Uterus (tissue), 4 donors: Measurements from ENCODE around the gene TNS1. TPM values are rescaled to one million over a fixed set of nuclear protein-coding genes. Genes with fewer than 3 reads are reported as not detected.
A peak's percentile ranks its signal among the peaks of the same experiment; 100 is the strongest.
"Not testable (repeated sequence)": the region's sequence is repeated elsewhere in the genome, so short reads cannot be mapped to it uniquely, and the experiment has no call there.

Experiments
- DNase-seq, 2 donors: peaks; one replicate each; pipeline ENCODE4 v3.0.0-alpha.2; 2019 to 2020
- H3K27ac ChIP-seq, 2 donors: fragments of 200-600 bp; sonication (generic); 1 replicate in 1 of 2; 2 replicates in 1 of 2; pipeline ENCODE4 v1.5.1; 2016 to 2018
- H3K27me3 ChIP-seq, 2 donors: fragments of 200-600 bp; sonication (generic); one replicate each; pipeline ENCODE4 v1.5.1; 2018 to 2019; ENCODE audit warnings: control low read depth in 1 of 2
- H3K36me3 ChIP-seq, 2 donors: fragments of 200-600 bp; sonication (generic); one replicate each; pipeline ENCODE4 v1.5.1; 2019; ENCODE audit warnings: control low read depth in 1 of 2
- H3K4me1 ChIP-seq, 2 donors: fragments of 200-600 bp; sonication (generic); one replicate each; pipeline ENCODE4 v1.5.1; 2018 to 2019; ENCODE audit warnings: control low read depth in 1 of 2
- H3K4me3 ChIP-seq, 2 donors: fragments of 200-600 bp; sonication (generic); 1 replicate in 1 of 2; 2 replicates in 1 of 2; pipeline ENCODE4 v1.5.1; 2018 to 2019; ENCODE audit warnings: mild to moderate bottlenecking in 1 of 2
- H3K9me3 ChIP-seq, 2 donors: fragments of 200-600 bp; sonication (generic); one replicate each; pipeline ENCODE4 v1.5.1; 2019; ENCODE audit warnings: control low read depth in 1 of 2
- POLR2A ChIP-seq, 2 donors: fragments of 450-650 bp; IDR thresholded peaks; one replicate each; pipeline ENCODE4 v1.6.1; 2016; ENCODE audit warnings: antibody characterized with exemption in 2 of 2, mild to moderate bottlenecking in 1 of 2, moderate library complexity in 1 of 2
- intact Hi-C: fragments of 100-400 bp; cut with DNase I; formaldehyde crosslinking; loops from one replicate; pipeline ENCODE4 v1.15.1; 2023; ENCODE audit warnings: low total_unique reads
- total RNA-seq, 4 donors: library from RNA; depleted of rRNA in 3 of 4; stranded (reverse); fragments of >200 nt in 3 of 4; gene quantifications; one replicate each; pipeline versions ENCODE4 v1.1.0 to v1.2.4, GENCODE V29; 2014 to 2023
- TF ChIP-seq, protein P1 (sequence below), 4 experiments: fragments of 200-600 bp in 2 of 4; fragments of 450-650 bp in 2 of 4; sonication (generic) in 2 of 4; IDR thresholded peaks; one replicate each; pipeline ENCODE4 v1.5.1; 2016 to 2019; ENCODE audit warnings: antibody characterized with exemption in 4 of 4, mild to moderate bottlenecking in 2 of 4, moderate library complexity in 1 of 4
- donor health status: DM: yes; HTN: yes; CAD: no.

The TNS1 gene
- total RNA-seq, 4 donors from 2014 or later, result 144 to 1,338 (median 313) TPM

DNA sequence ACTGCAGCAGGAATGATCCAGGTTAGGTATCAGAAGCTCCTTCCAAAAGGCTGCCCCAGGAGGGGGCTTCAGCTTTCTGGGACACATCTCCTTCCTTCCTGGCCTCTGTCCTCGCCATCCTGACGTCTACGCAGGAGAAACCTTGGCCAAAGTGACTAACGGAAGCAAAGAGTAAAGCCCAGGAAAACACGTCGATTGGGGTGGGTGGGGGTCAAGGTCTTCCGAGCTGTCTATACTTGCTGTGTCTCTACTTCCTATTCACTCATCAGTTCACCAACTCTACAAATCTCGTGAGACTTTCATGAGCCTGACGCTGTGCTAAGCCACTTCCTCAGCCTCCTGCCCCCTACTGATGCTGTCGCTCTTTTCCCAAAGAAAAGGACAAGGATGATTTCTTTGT lies 212.6 kb downstream of the TNS1 start:
- Histone ChIP-seq H3K27ac (peak overlapping the region; percentile 1 to 14), H3K36me3 (no peaks in the 10 kb centered on the region), H3K4me1 (no peaks in the 10 kb centered on the region), H3K4me3 (no peak overlapping the region), H3K27me3 (no peaks in the 10 kb centered on the region), H3K9me3 (no peaks in the 10 kb centered on the region)
- TF ChIP-seq, protein P1, sequence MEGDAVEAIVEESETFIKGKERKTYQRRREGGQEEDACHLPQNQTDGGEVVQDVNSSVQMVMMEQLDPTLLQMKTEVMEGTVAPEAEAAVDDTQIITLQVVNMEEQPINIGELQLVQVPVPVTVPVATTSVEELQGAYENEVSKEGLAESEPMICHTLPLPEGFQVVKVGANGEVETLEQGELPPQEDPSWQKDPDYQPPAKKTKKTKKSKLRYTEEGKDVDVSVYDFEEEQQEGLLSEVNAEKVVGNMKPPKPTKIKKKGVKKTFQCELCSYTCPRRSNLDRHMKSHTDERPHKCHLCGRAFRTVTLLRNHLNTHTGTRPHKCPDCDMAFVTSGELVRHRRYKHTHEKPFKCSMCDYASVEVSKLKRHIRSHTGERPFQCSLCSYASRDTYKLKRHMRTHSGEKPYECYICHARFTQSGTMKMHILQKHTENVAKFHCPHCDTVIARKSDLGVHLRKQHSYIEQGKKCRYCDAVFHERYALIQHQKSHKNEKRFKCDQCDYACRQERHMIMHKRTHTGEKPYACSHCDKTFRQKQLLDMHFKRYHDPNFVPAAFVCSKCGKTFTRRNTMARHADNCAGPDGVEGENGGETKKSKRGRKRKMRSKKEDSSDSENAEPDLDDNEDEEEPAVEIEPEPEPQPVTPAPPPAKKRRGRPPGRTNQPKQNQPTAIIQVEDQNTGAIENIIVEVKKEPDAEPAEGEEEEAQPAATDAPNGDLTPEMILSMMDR (IDR thresholded peaks at IDR 0.05), result no peak
- TF ChIP-seq POLR2A (IDR thresholded peaks at IDR 0.05), result no peak
- intact Hi-C loops, result no loop called here
- DNase-seq, result peak in 1 of 2 donors; percentile 14

DNA sequence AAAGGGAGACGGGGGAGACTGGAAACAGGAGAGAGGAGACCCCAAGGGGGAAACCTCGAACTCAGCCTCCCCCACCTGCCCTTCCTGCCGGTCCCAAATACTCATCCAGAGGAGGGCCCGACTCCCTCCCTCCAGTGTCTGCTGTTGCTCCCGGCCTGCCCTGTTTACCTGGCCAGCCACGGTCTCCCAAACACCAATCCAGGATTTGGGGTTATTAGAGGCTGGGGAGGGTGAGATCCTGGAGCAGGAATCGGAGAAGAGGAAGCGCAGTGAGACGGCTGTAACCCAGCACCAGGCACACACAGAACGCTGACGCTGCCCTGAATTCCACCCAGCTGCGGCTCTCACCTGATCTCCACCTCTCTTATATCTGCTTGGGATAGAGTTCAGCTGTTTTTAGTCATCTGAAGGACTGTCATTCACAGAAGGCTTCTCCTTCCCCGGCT lies 213.0 kb downstream of the TNS1 start:
- no peak for DNase-seq
- H3K27ac ChIP-seq, result peak overlapping the region; percentile 1 to 16
- no peaks in the 10 kb centered on the region for H3K36me3 ChIP-seq
- intact Hi-C loops, result loop anchor here (5.0 kb wide), 2 partner anchors 98 to 203 kb away; no protein-coding TSS in a partner anchor
- H3K4me3 ChIP-seq, result no peak overlapping the region
- TF ChIP-seq, protein P1 (IDR thresholded peaks at IDR 0.05), result no peak
- TF ChIP-seq POLR2A (IDR thresholded peaks at IDR 0.05), result no peak
- no peaks in the 10 kb centered on the region for H3K4me1 ChIP-seq
- H3K27me3 ChIP-seq, result no peaks in the 10 kb centered on the region
- H3K9me3 ChIP-seq, result no peaks in the 10 kb centered on the region

DNA sequence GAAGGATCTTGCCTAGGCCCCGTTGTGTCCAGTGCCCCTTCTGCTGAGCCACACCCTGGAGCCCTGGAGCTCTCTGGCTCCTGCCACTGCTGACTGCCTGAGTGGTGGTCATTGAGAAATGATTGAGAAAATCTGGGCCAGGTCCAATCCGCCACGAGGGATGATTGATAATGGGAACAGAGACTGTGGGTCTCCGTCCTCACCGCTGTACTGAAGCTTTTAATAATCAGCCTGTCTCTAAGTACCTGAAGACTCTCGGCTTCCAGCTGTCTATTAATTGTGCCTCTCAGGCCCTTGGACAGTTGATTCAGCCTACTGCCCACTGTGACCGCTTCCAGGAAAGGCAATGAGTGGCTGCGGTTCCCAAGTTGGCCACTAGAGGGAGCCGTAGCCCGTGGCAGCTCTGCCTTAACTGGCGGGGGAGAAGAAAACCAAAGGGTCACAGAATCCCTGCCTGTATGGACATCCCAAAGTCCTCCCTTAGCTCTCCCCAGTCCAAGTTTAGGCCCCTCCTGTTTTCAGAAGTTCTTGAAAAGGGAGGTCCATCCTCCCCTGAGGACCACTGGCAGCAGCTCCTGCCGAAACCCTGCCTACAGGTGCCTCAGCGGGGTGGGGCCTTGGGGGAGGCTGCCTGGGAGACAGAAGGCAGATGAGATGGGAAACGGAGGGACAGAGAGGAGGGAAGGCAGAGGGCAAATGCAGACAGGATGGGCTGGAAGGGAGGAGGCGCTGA lies 213.6 kb downstream of the TNS1 start:
- intact Hi-C loops, result loop anchor here (5.0 kb wide), 2 partner anchors 98 to 203 kb away; no protein-coding TSS in a partner anchor
- Histone ChIP-seq H3K4me3 (no peak overlapping the region), H3K4me1 (no peaks in the 10 kb centered on the region), H3K27me3 (no peaks in the 10 kb centered on the region), H3K36me3 (no peaks in the 10 kb centered on the region), H3K27ac (peak overlapping the region; percentile 1 to 16), H3K9me3 (no peaks in the 10 kb centered on the region)
- TF ChIP-seq, protein P1 (IDR thresholded peaks at IDR 0.05), result peak; percentile 98 to 99 (median 98)
- TF ChIP-seq POLR2A (IDR thresholded peaks at IDR 0.05), result no peak
- DNase-seq, result peak; percentile 84 to 89

DNA sequence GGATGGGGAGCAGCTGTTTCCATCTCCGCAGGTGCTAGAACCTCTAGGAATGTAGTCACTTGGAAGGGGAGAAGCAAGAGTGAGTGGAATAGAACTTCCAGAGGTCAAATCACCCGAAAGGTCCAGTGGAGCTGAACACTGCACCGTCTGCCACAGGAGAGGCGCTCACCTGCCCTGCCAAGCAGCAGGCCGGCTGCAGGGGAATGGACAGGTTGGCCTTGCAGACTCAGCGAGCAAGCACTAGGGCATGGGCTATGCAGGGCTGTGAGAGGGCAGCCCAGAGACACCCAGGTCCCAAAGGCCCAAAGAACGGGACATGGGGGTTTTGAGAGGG lies 214.2 kb downstream of the TNS1 start:
- no peak overlapping the region for H3K27ac ChIP-seq
- H3K36me3 ChIP-seq, result no peaks in the 10 kb centered on the region
- H3K27me3 ChIP-seq, result no peaks in the 10 kb centered on the region
- intact Hi-C loops, result loop anchor here (5.0 kb wide), 2 partner anchors 99 to 204 kb away; no protein-coding TSS in a partner anchor
- peaks cover 0 to 2% of the 10 kb centered on the region in 2 donors for H3K9me3 ChIP-seq
- TF ChIP-seq POLR2A (IDR thresholded peaks at IDR 0.05), result no peak
- TF ChIP-seq, protein P1 (IDR thresholded peaks at IDR 0.05), result no peak
- H3K4me1 ChIP-seq, result no peaks in the 10 kb centered on the region
- DNase-seq, result no peak
- no peak overlapping the region for H3K4me3 ChIP-seq

DNA sequence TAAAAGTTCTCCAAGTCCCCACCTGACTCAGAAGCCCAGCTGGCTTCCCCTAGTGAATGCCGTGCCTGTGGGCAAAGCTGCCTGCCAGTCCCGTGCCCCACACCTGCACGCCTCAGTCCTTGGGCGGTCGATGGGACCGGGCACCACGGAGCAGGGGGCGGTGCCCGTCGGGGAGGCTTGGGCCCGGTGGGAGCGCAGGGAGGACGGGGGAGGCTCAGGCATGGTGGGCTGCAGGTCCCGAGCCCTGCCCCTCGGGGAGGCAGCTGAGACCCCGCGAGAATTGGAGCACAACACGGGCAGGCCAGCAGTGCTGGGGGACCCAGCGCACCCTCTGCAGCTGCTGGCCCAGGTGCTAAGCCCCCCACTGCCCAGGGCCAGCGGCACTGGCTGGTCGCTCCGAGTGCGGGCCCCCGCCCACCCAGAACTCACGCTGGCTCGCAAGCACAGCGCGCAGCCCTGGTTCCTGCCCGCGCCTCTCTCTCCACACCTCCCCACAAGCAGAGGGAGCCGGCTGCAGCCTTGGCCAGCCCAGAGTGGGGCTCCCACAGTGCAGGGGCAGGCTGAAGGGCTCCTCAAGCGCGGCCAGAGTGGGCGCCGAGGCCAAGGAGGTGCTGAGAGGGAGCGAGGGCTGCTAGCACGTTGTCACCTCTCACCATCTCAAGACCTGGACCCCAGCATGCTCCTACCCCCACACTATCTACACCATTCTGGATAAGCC lies 215.5 kb downstream of the TNS1 start:
- TF ChIP-seq, protein P1 (IDR thresholded peaks at IDR 0.05), result no peak
- TF ChIP-seq POLR2A (IDR thresholded peaks at IDR 0.05), result no peak
- DNase-seq, result peak in 1 of 2 donors; percentile 13
- Histone ChIP-seq H3K4me3 (no peak overlapping the region), H3K27ac (no peak overlapping the region), H3K4me1 (no peaks in the 10 kb centered on the region), H3K27me3 (no peaks in the 10 kb centered on the region), H3K9me3 (peaks cover 0 to 8% of the 10 kb centered on the region in 2 donors), H3K36me3 (no peaks in the 10 kb centered on the region)
- intact Hi-C loops, result loop anchor here (5.0 kb wide), 2 partner anchors 100 to 205 kb away; no protein-coding TSS in a partner anchor

DNA sequence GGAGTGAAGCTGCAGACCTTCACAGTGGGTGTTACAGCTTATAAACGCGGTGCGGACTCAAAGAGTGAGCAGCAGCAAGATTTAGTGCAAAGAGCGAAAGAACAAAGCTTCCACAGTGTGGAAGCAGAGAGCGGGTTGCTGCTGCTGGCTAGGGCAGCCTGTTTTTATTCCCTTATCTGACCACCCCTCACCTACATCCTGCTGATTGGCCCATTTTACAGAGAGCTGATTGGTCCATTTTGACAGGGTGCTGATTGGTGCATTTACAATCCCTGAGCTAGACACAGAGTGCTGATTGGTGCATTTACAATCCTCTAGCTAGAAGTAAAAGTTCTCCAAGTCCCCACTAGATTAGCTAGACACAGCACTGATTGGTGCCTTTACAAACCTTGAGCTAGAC lies 216.2 kb downstream of the TNS1 start:
- intact Hi-C loops, result loop anchor here (5.0 kb wide), 2 partner anchors 101 to 206 kb away; no protein-coding TSS in a partner anchor
- not testable (repeated sequence) for H3K9me3 ChIP-seq, H3K27me3 ChIP-seq, H3K36me3 ChIP-seq, DNase-seq, H3K27ac ChIP-seq, H3K4me1 ChIP-seq, H3K4me3 ChIP-seq
